ENCODE measurements around the gene OCSTAMP.

The OCSTAMP gene

DNA sequence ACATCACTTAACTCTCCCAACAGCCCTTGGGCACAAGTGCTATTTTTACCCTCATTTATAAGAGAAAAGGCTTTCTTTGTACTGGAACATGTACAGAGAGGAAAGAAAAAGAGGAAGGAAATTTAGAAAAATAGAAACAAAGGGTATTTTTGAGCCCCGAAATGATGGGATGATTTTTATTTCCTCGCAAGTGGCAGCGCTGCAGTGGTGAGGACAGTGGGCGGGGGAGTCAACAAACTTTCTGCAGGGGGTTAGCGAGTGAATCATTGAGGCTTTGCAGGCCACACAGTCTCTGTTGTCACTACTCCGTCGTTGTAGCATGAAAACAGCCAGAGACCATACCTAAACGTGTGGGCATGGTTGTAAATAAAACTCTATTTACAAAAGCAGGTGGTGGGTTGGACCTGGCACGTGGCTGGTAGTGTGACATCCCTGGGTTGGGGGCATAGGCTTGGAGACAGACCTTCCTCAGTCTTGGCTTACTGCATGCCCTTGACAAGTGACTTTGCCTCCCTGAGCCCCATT lies 25.5 kb upstream of the OCSTAMP start:
- H3K27ac ChIP-seq (ENCODE audit: low read length): no peak overlapping the region
- TF ChIP-seq EZH2phosphoT487 (IDR thresholded peaks at IDR 0.05; ENCODE audit: low read depth): no peak
- TF ChIP-seq, protein P1, sequence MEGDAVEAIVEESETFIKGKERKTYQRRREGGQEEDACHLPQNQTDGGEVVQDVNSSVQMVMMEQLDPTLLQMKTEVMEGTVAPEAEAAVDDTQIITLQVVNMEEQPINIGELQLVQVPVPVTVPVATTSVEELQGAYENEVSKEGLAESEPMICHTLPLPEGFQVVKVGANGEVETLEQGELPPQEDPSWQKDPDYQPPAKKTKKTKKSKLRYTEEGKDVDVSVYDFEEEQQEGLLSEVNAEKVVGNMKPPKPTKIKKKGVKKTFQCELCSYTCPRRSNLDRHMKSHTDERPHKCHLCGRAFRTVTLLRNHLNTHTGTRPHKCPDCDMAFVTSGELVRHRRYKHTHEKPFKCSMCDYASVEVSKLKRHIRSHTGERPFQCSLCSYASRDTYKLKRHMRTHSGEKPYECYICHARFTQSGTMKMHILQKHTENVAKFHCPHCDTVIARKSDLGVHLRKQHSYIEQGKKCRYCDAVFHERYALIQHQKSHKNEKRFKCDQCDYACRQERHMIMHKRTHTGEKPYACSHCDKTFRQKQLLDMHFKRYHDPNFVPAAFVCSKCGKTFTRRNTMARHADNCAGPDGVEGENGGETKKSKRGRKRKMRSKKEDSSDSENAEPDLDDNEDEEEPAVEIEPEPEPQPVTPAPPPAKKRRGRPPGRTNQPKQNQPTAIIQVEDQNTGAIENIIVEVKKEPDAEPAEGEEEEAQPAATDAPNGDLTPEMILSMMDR (IDR thresholded peaks at IDR 0.05; ENCODE audit: low read depth, low read length): no peak
- H3K4me3 ChIP-seq (ENCODE audit: low read length): no peak overlapping the region
- no peaks in the 10 kb centered on the region for H4K20me1 ChIP-seq (ENCODE audit: insufficient read depth, low read length)
- H3K9me3 ChIP-seq (ENCODE audit: insufficient read depth, low read length): no peaks in the 10 kb centered on the region
- H2AFZ ChIP-seq (ENCODE audit: low read depth, low read length): no peak overlapping the region
- no peak overlapping the region for H3K4me2 ChIP-seq (ENCODE audit: low read length)
- no peaks in the 10 kb centered on the region for H3K79me2 ChIP-seq (ENCODE audit: low read length)
- H3K36me3 ChIP-seq (replicated peaks; ENCODE audit: low read depth, low read length): no peaks in the 10 kb centered on the region
- no peak overlapping the region for H3K9ac ChIP-seq (ENCODE audit: low read length)
- H3K27me3 ChIP-seq (ENCODE audit: low read depth, low read length): peaks cover 59% of the 10 kb centered on the region
- H3K4me1 ChIP-seq (ENCODE audit: low read length): no peaks in the 10 kb centered on the region

DNA sequence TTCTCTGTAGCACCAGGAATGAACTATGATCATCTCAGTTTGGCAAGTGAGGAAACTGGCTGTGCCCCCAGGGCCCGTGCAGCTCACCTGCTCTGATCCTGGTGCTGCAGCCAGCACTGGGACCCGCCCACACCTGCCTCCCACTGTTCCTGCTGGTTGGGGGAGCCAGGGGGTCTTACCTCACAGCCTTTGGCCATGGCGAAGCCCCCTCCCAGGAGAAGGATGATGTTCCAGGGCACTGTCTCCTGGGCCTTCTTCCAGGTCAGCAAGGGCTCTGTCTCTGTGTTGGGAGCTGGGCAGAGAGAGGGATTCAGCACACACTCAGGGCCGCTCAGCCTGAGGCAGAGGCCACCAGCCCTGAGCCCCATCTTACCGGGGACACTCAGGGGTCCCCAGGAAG lies 24.9 kb upstream of the OCSTAMP start:
- TF ChIP-seq EZH2phosphoT487 (IDR thresholded peaks at IDR 0.05; ENCODE audit: low read depth): no peak
- TF ChIP-seq, protein P1 (IDR thresholded peaks at IDR 0.05; ENCODE audit: low read depth, low read length): no peak
- H2AFZ ChIP-seq (ENCODE audit: low read depth, low read length): no peak overlapping the region
- H4K20me1 ChIP-seq (ENCODE audit: insufficient read depth, low read length): no peaks in the 10 kb centered on the region
- H3K4me1 ChIP-seq (ENCODE audit: low read length): no peaks in the 10 kb centered on the region
- no peak overlapping the region for H3K27ac ChIP-seq (ENCODE audit: low read length)
- H3K4me2 ChIP-seq (ENCODE audit: low read length): no peak overlapping the region
- H3K36me3 ChIP-seq (replicated peaks; ENCODE audit: low read depth, low read length): no peaks in the 10 kb centered on the region
- H3K9ac ChIP-seq (ENCODE audit: low read length): no peak overlapping the region
- H3K4me3 ChIP-seq (ENCODE audit: low read length): no peak overlapping the region
- H3K27me3 ChIP-seq (ENCODE audit: low read depth, low read length): peaks cover 62% of the 10 kb centered on the region
- H3K9me3 ChIP-seq (ENCODE audit: insufficient read depth, low read length): no peaks in the 10 kb centered on the region
- no peaks in the 10 kb centered on the region for H3K79me2 ChIP-seq (ENCODE audit: low read length)

DNA sequence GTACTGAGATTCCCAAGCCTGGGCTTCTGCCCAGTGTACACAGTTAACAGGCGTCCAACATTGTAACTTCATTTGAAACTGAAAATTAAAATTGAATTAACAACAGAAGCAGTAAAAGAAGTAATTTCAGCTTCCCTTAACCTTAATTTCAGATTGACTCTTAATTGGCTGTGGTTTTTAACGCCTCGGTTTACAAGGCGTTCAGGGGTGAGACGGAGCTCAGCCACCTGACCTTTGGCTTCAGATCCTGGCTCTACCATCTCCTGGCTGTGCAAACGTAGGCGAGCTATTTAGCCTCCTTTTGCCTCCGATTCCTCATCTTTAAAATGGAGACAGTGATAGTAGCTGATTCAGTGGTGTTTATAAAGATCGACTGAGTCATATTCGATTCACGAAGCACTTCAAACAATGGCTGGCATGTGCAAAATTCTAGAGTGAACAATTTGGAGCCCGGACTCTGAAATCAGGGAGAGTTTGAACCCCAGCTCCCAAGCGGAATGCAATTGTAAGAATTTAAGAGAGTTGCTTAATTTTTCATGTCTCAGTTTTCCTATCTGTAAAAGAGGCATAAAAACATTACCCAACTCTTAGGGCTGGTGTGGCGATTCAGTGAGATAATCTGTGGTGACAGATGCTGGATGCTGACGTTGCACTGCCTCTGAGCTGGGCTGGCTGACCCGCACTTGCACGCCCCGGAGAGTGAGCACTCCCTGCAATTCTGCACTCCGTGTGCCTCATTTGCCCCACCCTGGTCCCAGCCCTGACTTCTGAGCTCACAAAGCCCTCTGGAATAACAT lies 23.5 kb upstream of the OCSTAMP start:
- TF ChIP-seq, protein P1 (IDR thresholded peaks at IDR 0.05; ENCODE audit: low read depth, low read length): no peak
- no peak for TF ChIP-seq EZH2phosphoT487 (IDR thresholded peaks at IDR 0.05; ENCODE audit: low read depth)
- no peak overlapping the region for H3K4me3 ChIP-seq (ENCODE audit: low read length)
- H3K9me3 ChIP-seq (ENCODE audit: insufficient read depth, low read length): no peaks in the 10 kb centered on the region

DNA sequence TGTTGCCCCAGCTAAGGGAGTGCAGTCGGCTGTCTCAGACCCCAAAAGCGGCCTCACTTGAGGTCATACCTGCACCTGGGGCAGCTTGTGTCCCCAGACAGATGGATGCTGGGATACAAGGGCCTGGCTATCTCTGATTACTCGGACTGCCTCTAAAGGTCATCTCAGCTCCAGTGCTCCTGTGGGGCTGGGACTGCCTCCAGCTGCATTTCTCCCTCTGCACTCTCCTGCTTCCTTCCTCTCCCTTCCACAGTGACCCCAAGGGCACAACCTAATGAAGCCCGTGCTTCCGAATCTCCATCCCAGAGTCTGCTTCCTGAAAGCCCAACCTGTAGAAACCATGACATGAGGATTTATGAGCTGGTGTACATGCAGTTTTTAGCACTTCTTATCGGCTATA lies 22.8 kb upstream of the OCSTAMP start:
- H3K4me1 ChIP-seq (ENCODE audit: low read length): peaks cover 8% of the 10 kb centered on the region; the same call in 1 of the 2 replicates
- no peak overlapping the region for H3K9ac ChIP-seq (ENCODE audit: low read length)
- no peak overlapping the region for H3K27ac ChIP-seq (ENCODE audit: low read length)
- H2AFZ ChIP-seq (ENCODE audit: low read depth, low read length): no peak overlapping the region
- no peaks in the 10 kb centered on the region for H3K36me3 ChIP-seq (replicated peaks; ENCODE audit: low read depth, low read length)
- H3K9me3 ChIP-seq (ENCODE audit: insufficient read depth, low read length): no peaks in the 10 kb centered on the region
- H4K20me1 ChIP-seq (ENCODE audit: insufficient read depth, low read length): no peaks in the 10 kb centered on the region
- H3K79me2 ChIP-seq (ENCODE audit: low read length): no peaks in the 10 kb centered on the region
- H3K4me2 ChIP-seq (ENCODE audit: low read length): no peak overlapping the region
- peaks cover 73% of the 10 kb centered on the region for H3K27me3 ChIP-seq (ENCODE audit: low read depth, low read length)
- no peak overlapping the region for H3K4me3 ChIP-seq (ENCODE audit: low read length)
- TF ChIP-seq, protein P1 (IDR thresholded peaks at IDR 0.05; ENCODE audit: low read depth, low read length): no peak
- TF ChIP-seq EZH2phosphoT487 (IDR thresholded peaks at IDR 0.05; ENCODE audit: low read depth): no peak

More for the DNA sequence above, 23.5 kb upstream of the OCSTAMP start:
- Histone ChIP-seq H3K36me3 (replicated peaks; ENCODE audit: low read depth, low read length) (no peaks in the 10 kb centered on the region), H2AFZ (ENCODE audit: low read depth, low read length) (no peak overlapping the region), H3K79me2 (ENCODE audit: low read length) (no peaks in the 10 kb centered on the region), H3K4me1 (ENCODE audit: low read length) (peaks cover 1% of the 10 kb centered on the region; the same call in 1 of the 2 replicates), H3K4me2 (ENCODE audit: low read length) (no peak overlapping the region), H4K20me1 (ENCODE audit: insufficient read depth, low read length) (no peaks in the 10 kb centered on the region), H3K27ac (ENCODE audit: low read length) (no peak overlapping the region), H3K27me3 (ENCODE audit: low read depth, low read length) (peaks cover 73% of the 10 kb centered on the region), H3K9ac (ENCODE audit: low read length) (no peak overlapping the region)
